HepG2 (cell line): ENCODE results near the gene TWNK. TPM values are rescaled to one million over a fixed set of nuclear protein-coding genes. Genes with fewer than 3 reads are reported as not detected.

Source experiments
- BCLAF1 ChIP-seq: fragments of 450-650 bp; IDR thresholded peaks from 2 replicates; pipeline ENCODE4 v1.6.1; 2017; ENCODE audit warnings: mild to moderate bottlenecking
- DMAP1 ChIP-seq: IDR thresholded peaks from 2 replicates; pipeline ENCODE4 v1.6.1; 2016
- FOSL1 ChIP-seq: sonication (generic); formaldehyde crosslinking; IDR thresholded peaks from 2 replicates; pipeline ENCODE4 v1.9.0; 2021; ENCODE audit warnings: missing genetic modification reagents, borderline replicate concordance
- FOXK2 ChIP-seq: fragments of 450-650 bp; IDR thresholded peaks from 2 replicates; pipeline ENCODE4 v1.6.1; 2016
- FOXM1 ChIP-seq: sonication (generic); formaldehyde crosslinking; IDR thresholded peaks from 2 replicates; pipeline ENCODE4 v1.5.0; 2020; ENCODE audit warnings: missing genetic modification reagents
- GTF2F1 ChIP-seq: fragments of 150-350 bp; IDR thresholded peaks from 2 replicates; pipeline ENCODE4 v1.6.1; 2014; ENCODE audit warnings: low read length
- KAT2B ChIP-seq: fragments of 150-350 bp; IDR thresholded peaks from 2 replicates; pipeline ENCODE4 v1.6.1; 2014; ENCODE audit warnings: low read depth, low read length, borderline replicate concordance
- KDM2A ChIP-seq: sonication (generic); formaldehyde crosslinking; IDR thresholded peaks from 2 replicates; pipeline ENCODE4 v1.4.0; 2020; ENCODE audit warnings: low read depth, missing genetic modification reagents, borderline replicate concordance
- KMT2B ChIP-seq: IDR thresholded peaks from 2 replicates; pipeline ENCODE4 v1.6.1; 2016; ENCODE audit warnings: missing genetic modification reagents, missing compliant biosample characterization
- MED8 ChIP-seq: sonication (generic); formaldehyde crosslinking; IDR thresholded peaks from 2 replicates; pipeline ENCODE4 v1.8.1; 2023; ENCODE audit warnings: mild to moderate bottlenecking, missing genetic modification reagents; ENCODE audit not compliant: insufficient replicate concordance
- MXD3 ChIP-seq: IDR thresholded peaks from 2 replicates; pipeline ENCODE4 v1.6.1; 2016; ENCODE audit warnings: mild to moderate bottlenecking, missing biosample characterization, missing genetic modification reagents
- NFATC3 ChIP-seq: sonication (generic); formaldehyde crosslinking; IDR thresholded peaks from 2 replicates; pipeline ENCODE4 v1.5.1; 2020; ENCODE audit warnings: mild to moderate bottlenecking, missing genetic modification reagents
- NFKB2 ChIP-seq: sonication (generic); formaldehyde crosslinking; IDR thresholded peaks from 2 replicates; pipeline ENCODE4 v1.4.0; 2020; ENCODE audit warnings: missing genetic modification reagents, borderline replicate concordance
- POGK ChIP-seq: sonication (generic); formaldehyde crosslinking; conservative IDR thresholded peaks from 2 replicates; pipeline ENCODE4 v1.8.0; 2022; ENCODE audit warnings: mild to moderate bottlenecking, moderate library complexity, missing genetic modification reagents
- PTBP1 ChIP-seq: fragments of 200-400 bp; formaldehyde crosslinking; IDR thresholded peaks from 2 replicates; pipeline ENCODE4 v1.6.1; 2018; ENCODE audit warnings: low read length, low read depth; ENCODE audit not compliant: poor library complexity, severe bottlenecking
- RXRA ChIP-seq: sonication (generic); formaldehyde crosslinking; IDR thresholded peaks from 2 replicates; pipeline ENCODE4 v1.5.1; 2020; ENCODE audit warnings: missing genetic modification reagents
- SALL1 ChIP-seq: sonication (generic); formaldehyde crosslinking; IDR thresholded peaks from 2 replicates; pipeline ENCODE4 v1.8.0; 2022; ENCODE audit warnings: mild to moderate bottlenecking, missing genetic modification reagents
- TBX2 ChIP-seq: sonication (generic); formaldehyde crosslinking; IDR thresholded peaks from 2 replicates; pipeline ENCODE4 v1.5.0; 2020; ENCODE audit warnings: missing genetic modification reagents, mild to moderate bottlenecking, borderline replicate concordance
- TFDP1 ChIP-seq: IDR thresholded peaks from 2 replicates; pipeline ENCODE4 v1.6.1; 2016; ENCODE audit warnings: missing compliant biosample characterization, missing genetic modification reagents, borderline replicate concordance
- ZNF547 ChIP-seq: sonication (generic); formaldehyde crosslinking; IDR thresholded peaks from 2 replicates; pipeline ENCODE4 v1.5.1; 2020; ENCODE audit warnings: mild to moderate bottlenecking, missing genetic modification reagents
- ZNF761 ChIP-seq: sonication (generic); formaldehyde crosslinking; conservative IDR thresholded peaks from 2 replicates; pipeline ENCODE4 v1.4.0; 2020; ENCODE audit warnings: mild to moderate bottlenecking, missing genetic modification reagents
- ZNF776 ChIP-seq: sonication (generic); formaldehyde crosslinking; IDR thresholded peaks from 2 replicates; pipeline ENCODE4 v1.4.0; 2020; ENCODE audit warnings: mild to moderate bottlenecking, missing genetic modification reagents
- polyA plus RNA-seq, 8 experiments: library from polyadenylated mRNA; depleted of rRNA in 3 of 8; stranded (reverse) in 7 of 8; unstranded in 1 of 8; fragments of >200 nt; fragmentation: Illumina TruSeq in 4 of 8; extraction: Trizol in 4 of 8; gene quantifications; 2 replicates each; pipeline versions ENCODE4 v1.2.1 to v1.2.3, GENCODE V29; 2011 to 2016; ENCODE audit warnings: low read depth in 4 of 8, missing spikeins in 1 of 8, mixed read lengths in 1 of 8; ENCODE audit not compliant: insufficient read depth in 1 of 8
- total RNA-seq, 5 experiments: library from RNA; depleted of rRNA; stranded (reverse); fragments of >200 nt; fragmentation: Illumina TruSeq; extraction: Trizol; gene quantifications; 2 replicates each; pipeline ENCODE4 v1.2.3, GENCODE V29; 2016; ENCODE audit warnings: low read depth in 1 of 5

Gene TWNK
- total and polyA plus RNA-seq, 2 of the 13 experiments (the other 11 are each of a cell fraction or from before 2014, with no cell fraction given) = 10.7 to 16.5 TPM

- TF ChIP-seq KAT2B (no peak), ZNF776 (peak; percentile 76; the same call in 1 of the 2 replicates), TBX2 (CRISPR knock-in tag) (peak; percentile 56), MXD3 (CRISPR knock-in tag) (peak; percentile 88; the same call in 1 of the 2 replicates), TFDP1 (no peak), GTF2F1 (no peak), FOXK2 (peak; percentile 60; the same call in 1 of the 2 replicates), ZNF761 (CRISPR knock-in tag) (no peak), BCLAF1 (no peak), POGK (CRISPR knock-in tag) (peak; percentile 50; the same call in 1 of the 2 replicates), SALL1 (peak; percentile 87), FOXM1 (CRISPR knock-in tag) (no peak), KMT2B (peak; percentile 79), PTBP1 (no peak), ZNF547 (CRISPR knock-in tag) (no peak; the same call in none of the 2 replicates), RXRA (CRISPR knock-in tag) (peak; percentile 51), NFATC3 (CRISPR knock-in tag) (peak; percentile 21; the same call in 1 of the 2 replicates), FOSL1 (no peak), DMAP1 (CRISPR knock-in tag) (no peak; the same call in none of the 2 replicates), KDM2A (CRISPR knock-in tag) (peak; percentile 98), MED8 (peak; percentile 47), NFKB2 (CRISPR knock-in tag) (no peak; the same call in 1 of the 2 replicates)
Observed at GRCh38 chr10:100986952-100987684, at the start of gene TWNK, which contains the start of gene MRPL43 (continued).
